ENCODE data around the gene KDM8.

DNA sequence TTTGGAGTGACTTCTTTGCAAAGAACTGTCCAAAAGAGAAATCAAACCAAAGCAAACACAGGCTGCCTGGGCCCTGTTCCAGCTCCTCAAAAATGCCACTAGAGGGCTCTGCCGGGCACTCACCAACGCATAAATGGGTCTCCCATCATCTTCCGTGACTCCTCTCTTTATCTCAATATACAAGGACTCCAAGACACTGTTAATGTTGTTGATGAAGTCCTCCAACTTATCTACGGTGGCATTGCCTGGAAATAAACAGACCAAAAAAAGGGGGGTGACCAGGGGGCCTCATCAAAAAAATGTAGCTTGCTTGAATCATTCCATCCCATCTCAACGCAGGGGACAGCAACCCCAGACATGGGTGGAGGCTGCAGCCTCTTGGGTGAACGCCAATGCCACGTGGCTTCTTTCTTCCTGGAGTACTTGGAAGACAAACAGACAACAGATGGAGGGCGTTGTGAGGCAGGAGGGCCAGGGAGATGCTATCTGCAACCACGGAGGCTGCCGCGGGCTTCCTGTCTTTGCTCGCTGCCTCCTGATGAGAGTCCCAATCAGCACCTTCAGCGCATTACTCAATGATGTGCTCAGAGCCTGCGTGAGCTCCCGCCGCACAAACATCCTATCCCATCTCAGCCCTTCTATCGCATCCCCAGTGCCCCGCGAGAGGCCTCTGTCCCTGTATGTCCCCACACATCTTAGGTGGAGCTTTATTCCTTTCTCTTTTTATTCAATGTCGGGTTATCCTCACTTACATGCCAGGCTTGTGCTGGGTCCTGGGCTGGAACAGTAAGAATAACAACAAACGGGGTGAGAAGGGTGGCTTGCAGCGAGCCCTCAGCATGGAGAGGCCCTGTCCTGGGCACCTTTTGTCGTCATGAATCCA, 32.0 kb downstream of the KDM8 start:
- TF ChIP-seq CTCF (IDR thresholded peaks at IDR 0.05) (peak in 3 of 4 experiments; percentile 77 to 83 (median 80)), POLR2A (IDR thresholded peaks at IDR 0.05) (no peak), POLR2AphosphoS5 (IDR thresholded peaks at IDR 0.05) (no peak), EP300 (IDR thresholded peaks at IDR 0.05) (no peak)

Data from gastroesophageal sphincter (tissue), 3 donors.